ENCODE data around the gene KRTAP5-3.
"Not testable (repeated sequence)": the region's sequence is repeated elsewhere in the genome, so short reads cannot be mapped to it uniquely, and the experiment has no call there.

KRTAP5-3 gene, protein sequence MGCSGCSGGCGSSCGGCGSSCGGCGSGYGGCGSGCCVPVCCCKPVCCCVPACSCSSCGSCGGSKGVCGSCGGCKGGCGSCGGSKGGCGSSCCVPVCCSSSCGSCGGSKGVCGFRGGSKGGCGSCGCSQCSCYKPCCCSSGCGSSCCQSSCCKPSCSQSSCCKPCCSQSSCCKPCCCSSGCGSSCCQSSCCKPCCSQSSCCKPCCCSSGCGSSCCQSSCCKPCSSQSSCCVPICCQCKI

DNA sequence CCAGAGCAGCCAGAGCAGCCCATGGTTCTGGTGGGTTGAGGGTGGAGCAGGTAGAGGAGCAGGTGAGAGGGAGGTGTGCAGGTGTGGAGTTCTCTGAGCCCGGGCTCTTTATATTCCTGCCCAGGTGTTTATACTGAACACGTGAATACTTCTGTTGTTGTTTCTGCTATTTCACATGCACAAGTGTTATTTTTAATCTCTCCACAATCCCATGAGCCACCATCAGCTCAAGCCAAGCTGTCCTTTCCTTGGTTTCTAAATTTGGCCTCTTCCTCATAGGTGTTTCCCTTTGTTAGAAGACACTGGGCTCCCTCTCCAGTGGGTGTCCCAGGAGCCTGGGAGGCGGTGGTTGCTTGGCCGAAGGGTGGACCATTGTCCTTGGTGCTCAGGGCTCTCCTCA lies at the start of gene KRTAP5-3:
Gene KRTAP5-3 (minus strand): TSS at position 101 of the 400 bp plus-strand sequence. CDS start 78 bp downstream, at position 23.
- no peak for DNase-seq

DNA sequence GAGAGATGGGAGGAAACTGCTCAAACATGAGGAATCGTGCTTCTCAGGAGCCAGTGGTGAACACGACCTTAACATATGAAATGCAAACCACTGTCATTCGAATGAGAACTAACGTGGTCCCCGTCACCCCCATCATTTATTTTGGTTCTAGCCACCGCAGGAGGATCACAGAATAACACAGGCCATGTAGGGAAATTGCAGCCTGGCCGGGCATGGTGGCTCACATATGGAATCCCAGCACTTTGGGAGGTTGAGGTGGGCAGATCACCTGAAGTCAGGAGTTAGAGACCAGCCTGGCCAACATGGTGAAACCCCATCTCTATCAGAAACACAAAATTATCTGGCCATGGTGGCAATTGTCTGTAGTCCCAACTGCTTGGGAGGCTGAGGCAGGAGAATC lies 48.4 kb upstream of the KRTAP5-3 start:
- DNase-seq = no peak

DNA sequence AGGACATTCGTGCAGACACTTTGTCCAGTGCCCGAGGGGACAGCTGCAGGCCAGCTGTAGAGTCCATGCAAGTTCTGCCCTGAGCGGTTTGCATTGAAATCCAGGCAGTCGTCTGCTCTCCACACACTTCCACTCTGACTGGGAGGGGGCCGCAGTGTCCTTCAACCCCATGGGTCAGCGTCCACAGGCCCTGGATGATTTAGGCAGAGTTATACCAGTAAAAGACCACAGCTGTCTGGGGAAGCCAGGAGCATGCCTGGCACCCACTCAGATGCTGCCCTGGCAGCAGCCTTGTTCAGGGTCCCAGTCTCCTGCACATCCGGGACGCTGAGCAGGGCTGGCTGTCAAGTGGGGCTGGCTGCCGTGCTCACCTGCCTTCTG lies 47.8 kb upstream of the KRTAP5-3 start:
- no peak for DNase-seq

DNA sequence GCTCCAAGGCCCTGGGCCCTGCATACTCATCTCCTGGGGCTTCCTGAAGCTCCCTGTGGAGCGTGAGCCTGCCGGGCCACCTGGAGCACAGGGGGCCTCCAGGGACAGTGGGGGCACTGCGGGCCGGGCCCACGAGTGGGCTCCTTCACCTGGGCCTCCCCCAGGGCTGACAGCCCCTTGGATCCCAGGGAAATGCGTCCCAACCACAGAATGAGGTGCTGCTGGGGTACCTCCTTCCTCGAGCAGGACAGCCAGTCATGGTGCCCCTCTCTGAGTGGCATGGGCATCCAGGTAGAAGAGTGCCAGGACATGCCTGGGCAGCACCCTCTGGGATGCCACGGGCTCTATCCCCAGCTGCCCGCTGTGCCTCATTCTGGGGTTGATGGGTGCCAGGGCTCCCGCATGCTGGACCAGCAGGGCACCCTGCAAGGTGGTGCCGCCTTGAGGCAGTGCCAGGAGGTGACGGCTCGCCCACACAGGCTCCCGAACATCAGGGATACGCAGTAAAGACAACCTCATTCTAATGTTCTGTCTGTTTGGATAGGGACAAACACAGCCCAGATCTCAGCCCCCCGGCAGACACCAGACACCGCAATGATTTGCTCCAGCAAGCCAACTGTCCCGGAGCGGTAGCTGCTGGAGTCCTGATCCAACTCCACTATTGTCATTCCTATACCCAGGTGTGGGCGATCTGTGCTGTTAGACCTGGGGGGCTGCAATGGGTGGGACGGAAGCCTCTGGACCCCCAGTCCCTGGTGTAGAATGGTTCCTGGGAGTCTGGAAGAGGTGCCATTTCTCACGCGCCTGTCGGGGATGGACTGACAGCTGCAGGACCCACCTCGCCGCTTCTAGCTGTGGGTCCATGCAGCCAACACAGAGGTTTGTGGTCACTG lies 47.2 kb upstream of the KRTAP5-3 start:
- no peak for DNase-seq

DNA sequence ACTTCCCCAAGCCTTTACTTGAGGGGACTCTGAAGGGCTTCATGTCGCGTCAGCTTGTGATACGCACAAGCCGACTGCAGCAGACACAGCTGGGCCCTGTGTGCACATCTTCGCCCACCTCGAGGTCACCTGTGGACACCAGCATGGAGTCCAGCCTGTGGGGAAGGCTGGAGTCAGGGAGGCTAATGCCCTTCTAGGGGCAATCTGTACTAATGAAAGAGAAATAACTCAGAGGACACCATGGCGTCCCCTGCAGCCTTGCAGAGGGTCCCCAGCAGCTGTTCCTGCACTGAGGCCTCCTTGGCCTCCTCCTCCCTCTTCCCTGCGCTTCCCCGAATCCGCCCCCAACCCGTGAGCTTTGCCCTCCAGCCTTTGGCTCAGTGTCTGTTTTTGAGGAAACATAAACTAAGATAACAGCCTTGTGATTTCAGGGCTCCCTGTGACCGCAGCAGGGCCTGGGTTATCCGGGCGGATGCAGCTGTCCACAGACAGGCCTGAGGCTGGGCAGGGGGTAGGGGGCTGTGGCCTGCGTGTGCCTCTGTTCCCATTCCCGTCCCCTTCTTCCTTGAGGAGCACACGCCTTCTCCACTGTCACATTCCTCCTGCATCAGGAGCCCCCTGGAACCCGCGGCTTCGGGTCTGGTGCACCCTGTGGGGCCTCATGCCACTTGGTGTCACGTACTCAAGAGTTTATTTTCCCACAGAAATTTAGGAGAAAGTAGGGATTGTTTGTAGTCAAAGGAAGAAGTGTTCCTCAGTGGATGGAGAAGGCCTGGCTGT lies 46.3 kb upstream of the KRTAP5-3 start:
- DNase-seq = no peak

- no peak for DNase-seq
Observed at GRCh38 chr11:1653541-1654387, 45.5 kb upstream of the KRTAP5-3 start.

- DNase-seq = peak; percentile 80
Observed at GRCh38 chr11:1652771-1653540, 44.7 kb upstream of the KRTAP5-3 start.

- no peak for DNase-seq
Observed at GRCh38 chr11:1652442-1652770, 44.1 kb upstream of the KRTAP5-3 start.

DNA sequence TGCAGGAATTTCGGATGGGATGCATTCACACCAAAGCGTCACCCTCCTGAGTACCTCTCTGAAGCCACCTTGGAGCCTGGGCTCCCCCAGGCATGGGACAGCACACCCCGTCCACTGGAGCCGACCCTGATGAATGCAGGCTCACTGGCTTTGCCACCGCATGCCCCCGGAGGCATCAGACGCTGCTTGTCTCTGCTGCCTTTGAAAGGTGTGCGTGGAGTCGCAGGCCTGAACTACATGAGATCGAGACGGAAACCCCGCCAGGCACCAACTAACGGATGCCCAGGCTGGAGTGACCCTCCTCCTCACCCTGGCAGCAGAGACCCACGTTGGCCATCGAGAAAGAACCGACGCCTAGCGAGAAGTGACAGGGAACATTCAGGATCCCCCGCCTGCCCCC lies 43.8 kb upstream of the KRTAP5-3 start:
- DNase-seq = no peak

DNA sequence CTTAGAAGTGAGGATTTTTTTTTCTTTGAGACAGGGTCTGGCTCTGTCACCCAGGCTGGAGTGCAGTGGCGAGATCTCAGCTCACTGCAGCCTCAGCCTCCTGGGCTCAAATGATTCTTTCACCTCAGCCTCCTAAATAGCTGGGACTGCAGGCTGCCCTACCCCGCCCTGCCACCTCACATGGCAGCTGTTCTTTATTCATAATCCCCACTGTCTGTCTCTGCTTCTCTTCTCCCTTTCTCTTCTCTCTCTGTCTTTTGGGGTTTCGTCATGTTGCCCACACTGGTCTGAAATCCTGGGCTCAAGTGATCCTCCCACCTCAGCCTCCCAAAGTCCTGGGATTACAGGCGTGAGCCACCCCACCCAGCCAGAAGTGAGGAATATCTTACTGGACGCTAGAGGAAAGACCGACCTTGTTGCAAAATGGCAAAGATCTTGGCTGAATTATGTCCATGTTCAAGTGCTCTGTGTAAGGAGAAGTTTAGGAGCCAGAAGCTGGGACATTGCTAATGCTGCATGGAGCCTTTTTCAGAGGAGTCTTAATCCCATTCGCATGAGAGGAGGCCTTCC lies 43.2 kb upstream of the KRTAP5-3 start:
- no peak for DNase-seq

- DNase-seq = no peak
Observed at GRCh38 chr11:1650918-1651262, 42.6 kb upstream of the KRTAP5-3 start.

DNA sequence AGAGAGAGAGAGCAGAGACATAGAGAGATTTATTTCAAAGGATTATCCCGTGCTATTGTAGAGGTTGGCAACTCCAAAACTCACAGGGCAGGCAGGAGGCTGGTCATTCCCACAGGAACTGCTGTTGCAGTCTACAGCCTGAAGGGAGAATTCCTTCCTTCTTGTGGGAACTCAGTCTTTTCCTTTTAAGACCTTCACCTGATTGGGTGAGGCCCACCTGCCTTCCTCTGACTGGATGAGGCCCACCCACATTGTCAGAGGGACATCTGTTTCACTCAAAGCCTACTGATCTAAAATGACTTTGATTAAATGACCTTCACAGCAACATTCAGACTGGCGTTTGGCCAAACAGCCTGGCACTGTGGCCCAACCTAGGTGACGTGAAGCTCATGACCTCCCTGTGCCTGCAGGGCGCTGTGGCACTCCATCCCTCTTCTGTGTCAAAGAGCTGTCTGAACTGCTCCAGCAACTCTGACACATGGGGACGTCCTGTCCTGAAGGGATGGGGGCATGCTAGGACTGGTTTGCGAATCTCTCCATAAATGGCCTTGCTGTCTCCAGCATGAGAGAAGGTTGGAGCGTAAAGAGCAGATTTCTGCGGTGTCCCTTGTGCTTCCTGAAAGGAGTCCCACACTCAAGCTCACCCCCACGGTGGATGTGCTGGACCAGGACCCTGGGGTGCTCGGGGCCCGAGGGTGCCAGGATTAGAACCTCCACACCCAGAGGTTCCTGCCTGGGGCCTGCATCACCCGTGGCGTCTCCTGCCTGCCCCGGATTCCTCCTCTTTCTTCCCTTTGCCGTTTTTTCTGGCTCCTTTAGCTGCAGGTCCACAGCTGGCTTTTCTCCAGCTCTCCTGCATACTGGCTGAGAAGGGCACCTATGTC lies 42.0 kb upstream of the KRTAP5-3 start:
- DNase-seq = no peak

DNA sequence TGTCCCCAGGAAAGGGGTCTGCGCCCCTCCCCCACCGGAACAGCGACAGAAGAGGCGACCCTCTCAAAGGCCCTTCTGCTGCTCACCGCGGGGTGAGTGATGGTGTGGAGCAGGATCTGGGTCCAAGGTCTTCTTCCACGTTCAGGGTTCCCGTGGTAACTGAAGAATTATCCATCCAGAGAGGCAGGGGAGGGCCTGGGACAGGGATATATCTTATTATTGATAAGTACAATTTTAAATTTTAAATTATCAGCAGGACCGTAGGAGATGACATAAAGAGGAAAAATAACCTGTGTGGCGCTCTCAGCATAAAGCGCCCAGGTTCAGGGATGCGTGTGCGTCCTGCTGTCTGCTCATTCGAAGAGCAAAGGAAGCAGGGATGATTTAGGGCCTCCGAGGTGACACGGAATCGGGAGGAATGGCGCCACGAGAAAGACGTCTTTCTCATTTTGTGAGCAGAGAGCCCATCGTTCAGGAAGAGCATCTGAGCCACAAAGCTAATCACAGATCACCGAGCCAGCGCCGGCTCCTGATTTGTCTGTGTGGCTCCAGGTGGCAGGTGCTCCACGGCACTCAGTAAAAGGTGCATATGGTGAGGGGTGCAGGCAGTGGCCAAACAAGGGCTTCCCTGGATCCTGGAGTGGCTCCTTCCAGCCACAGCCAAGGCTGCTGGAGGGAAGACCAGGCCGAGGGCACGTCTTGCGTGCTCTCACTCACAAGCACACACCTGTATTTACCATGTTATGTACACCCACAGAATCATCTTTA lies 40.6 kb upstream of the KRTAP5-3 start:
- DNase-seq = no peak

- no peak for DNase-seq
Observed at GRCh38 chr11:1647901-1648652, 39.8 kb upstream of the KRTAP5-3 start.

GRCh38 chr11:1646540-1646939 lies 38.3 kb upstream of the KRTAP5-3 start:
- not testable (repeated sequence) for DNase-seq

- DNase-seq = no peak
Observed at GRCh38 chr11:1645357-1645821, 37.1 kb upstream of the KRTAP5-3 start.

DNA sequence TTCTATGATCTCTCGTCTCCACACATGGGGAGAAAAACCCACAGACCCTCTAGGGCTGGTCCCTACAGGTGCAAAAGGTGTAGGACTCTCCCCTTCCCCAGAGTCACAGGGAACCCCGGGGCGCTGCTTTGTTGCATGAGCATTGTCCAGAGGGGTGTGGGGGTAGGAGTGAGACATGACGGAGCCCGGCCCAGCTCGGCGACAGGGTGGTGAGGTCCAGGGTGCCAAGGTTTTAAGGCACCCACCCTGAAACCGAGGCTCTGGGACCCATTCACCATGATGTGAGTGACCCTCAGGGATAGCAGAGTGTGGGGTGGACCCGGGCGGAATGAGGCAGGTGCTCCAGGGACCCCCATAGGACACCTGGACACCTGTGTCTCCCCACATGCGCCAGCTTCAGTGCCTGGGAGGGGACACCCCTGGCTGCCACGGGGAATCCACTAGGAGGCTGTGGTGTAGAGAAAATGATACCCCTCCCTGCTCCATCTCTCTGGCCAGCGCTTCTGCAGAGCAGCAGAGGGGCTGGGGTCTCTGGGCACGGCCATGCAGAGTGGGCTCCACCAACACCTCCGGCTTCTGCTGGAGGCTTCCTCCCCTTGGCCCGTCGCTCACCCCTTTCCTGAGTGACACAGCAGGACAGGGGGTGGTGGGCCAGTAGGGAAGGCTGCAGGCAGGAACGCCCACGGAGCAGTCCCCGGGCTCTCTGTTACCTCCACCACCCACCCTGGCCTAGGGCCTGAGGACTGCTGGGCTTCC lies 36.5 kb upstream of the KRTAP5-3 start:
- DNase-seq = no peak

GRCh38 chr11:1643146-1643690 lies 35.0 kb upstream of the KRTAP5-3 start:
- no peak for DNase-seq

Data from activated gamma-delta T cell treated with Interleukin-2 at 50 U/mL for 16 hours (primary cell).